ENCODE measurements around the gene TIMELESS.

The TIMELESS gene

DNA sequence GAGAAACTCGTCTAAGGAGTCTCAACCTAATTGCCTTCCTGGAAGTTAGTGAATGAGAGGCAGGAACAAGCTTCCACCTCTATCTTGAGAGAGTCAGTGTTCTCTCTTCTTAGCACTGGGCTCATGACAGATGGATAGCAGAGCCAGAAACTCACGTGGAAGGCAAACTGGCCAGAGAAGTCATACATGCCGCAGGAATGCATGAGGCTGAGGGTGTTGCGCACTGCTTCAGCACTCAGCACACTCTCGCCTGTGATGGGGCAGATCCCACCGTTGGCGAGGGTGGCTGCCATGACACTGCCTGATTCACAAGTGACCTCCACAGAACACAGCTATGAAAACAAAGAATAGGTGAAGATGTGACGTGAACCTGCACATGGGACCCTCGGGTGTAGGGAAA, 25.2 kb upstream of the TIMELESS start:
- TF ChIP-seq, protein P1, sequence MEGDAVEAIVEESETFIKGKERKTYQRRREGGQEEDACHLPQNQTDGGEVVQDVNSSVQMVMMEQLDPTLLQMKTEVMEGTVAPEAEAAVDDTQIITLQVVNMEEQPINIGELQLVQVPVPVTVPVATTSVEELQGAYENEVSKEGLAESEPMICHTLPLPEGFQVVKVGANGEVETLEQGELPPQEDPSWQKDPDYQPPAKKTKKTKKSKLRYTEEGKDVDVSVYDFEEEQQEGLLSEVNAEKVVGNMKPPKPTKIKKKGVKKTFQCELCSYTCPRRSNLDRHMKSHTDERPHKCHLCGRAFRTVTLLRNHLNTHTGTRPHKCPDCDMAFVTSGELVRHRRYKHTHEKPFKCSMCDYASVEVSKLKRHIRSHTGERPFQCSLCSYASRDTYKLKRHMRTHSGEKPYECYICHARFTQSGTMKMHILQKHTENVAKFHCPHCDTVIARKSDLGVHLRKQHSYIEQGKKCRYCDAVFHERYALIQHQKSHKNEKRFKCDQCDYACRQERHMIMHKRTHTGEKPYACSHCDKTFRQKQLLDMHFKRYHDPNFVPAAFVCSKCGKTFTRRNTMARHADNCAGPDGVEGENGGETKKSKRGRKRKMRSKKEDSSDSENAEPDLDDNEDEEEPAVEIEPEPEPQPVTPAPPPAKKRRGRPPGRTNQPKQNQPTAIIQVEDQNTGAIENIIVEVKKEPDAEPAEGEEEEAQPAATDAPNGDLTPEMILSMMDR (conservative IDR thresholded peaks at IDR 0.05; ENCODE audit: low read length) = no peak

DNA sequence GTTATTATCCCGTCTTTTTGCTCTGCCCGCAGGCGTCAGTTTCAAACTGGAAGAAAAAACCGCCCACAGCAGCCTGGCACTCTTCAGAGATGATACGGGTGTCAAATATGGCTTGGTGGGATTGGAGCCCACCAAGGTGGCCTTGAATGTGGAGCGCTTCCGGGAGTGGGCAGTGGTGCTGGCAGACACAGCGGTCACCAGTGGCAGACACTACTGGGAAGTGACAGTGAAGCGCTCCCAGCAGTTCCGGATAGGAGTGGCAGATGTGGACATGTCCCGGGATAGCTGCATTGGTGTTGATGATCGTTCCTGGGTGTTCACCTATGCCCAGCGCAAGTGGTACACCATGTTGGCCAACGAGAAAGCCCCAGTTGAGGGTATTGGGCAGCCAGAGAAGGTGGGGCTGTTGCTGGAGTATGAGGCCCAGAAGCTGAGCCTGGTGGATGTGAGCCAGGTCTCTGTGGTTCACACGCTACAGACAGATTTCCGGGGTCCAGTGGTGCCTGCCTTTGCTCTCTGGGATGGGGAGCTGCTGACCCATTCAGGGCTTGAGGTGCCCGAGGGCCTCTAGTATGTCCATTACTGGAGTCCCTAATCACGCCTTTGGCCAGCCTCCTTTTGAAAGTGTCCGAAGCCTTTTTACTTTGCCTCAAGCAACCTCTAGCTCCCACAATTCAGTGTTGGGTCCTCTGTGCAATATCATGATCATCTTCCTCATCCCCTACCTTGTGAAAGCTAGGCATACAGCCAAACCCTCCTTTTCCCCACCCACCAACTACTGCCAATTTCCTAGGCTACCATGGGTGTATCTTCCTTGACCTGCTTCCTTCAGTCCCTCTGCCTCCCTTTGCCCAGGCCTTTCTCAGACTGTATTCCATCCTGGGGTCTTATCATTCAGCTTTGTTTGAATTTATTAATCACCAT, 20.0 kb upstream of the TIMELESS start:
- DNase-seq (ENCODE audit: low read depth) = no peak
- H3K4me3 ChIP-seq (ENCODE audit: low read length) = peak overlapping the region; percentile 97
- TF ChIP-seq, protein P1 (conservative IDR thresholded peaks at IDR 0.05; ENCODE audit: low read length) = no peak

More for the DNA sequence above, 25.2 kb upstream of the TIMELESS start:
- H3K4me3 ChIP-seq (ENCODE audit: low read length) = no peak overlapping the region
- no peak for DNase-seq (ENCODE audit: low read depth)

DNA sequence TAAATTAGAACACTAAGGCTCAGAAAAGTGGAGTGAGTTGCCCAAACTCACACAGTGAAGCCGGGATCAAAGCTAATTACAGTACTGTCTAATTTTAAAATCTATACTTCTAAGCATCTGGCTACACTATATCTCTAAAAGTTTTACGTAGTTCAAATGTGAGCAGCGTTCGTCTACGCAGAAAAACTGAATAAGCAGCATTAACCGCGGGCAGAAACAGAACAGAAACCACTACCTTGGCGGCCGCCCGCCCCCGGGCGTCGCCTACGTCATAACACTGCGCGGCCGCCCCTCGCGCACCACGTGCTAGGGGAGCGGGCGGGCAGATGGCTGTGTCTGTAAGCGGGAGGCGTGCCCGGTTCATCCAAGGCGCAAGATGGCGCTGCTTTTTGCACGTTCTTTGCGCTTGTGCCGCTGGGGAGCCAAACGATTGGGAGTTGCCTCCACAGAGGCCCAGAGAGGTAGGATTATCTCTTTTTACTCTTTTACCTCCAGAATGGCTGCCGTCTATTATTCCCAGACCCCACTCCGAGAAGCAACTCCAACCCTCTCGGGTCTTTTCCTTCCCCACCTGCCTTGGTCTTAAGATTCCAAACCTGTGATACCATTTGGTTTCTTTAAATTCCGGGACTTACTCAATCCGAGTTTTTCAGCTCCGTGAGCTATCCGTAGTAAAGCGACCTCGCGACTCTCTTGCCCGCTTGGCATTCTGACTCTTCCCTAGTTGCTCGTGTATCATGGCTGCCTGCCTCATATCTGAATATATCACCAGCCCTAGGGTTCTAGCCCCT, 19.2 kb upstream of the TIMELESS start, which contains the start of gene SPRYD4:
SPRYD4 (plus strand) TSS at position 363 of the 791 bp plus-strand sequence; CDS start at position 377, 14 bp downstream.
- peak within 1 kb of the TSS; percentile 97 for H3K4me3 ChIP-seq (ENCODE audit: low read length)
- peak; percentile 90 for DNase-seq (ENCODE audit: low read depth)
- TF ChIP-seq, protein P1 (conservative IDR thresholded peaks at IDR 0.05; ENCODE audit: low read length) = peak; percentile 31

DNA sequence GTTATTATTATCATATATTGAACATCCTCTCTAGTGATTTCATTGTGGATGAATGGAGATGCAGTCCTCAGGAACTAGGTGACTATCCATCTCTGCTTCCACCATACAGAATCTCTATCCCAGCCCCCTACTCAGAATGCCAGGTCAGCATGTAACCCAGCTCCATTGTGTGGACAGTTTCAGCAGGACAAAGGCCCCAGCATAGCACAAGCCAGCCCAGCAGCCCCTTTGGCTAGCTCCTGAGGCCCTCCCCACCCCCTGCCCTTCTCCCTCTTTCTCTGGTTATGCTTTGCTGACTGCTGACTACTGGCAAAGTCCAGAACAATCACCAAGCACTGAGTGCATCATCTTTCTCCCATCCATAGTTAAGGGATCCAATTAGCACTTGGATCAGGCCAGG, 13.3 kb upstream of the TIMELESS start:
- no peak for DNase-seq (ENCODE audit: low read depth)
- TF ChIP-seq, protein P1 (conservative IDR thresholded peaks at IDR 0.05; ENCODE audit: low read length) = no peak

DNA sequence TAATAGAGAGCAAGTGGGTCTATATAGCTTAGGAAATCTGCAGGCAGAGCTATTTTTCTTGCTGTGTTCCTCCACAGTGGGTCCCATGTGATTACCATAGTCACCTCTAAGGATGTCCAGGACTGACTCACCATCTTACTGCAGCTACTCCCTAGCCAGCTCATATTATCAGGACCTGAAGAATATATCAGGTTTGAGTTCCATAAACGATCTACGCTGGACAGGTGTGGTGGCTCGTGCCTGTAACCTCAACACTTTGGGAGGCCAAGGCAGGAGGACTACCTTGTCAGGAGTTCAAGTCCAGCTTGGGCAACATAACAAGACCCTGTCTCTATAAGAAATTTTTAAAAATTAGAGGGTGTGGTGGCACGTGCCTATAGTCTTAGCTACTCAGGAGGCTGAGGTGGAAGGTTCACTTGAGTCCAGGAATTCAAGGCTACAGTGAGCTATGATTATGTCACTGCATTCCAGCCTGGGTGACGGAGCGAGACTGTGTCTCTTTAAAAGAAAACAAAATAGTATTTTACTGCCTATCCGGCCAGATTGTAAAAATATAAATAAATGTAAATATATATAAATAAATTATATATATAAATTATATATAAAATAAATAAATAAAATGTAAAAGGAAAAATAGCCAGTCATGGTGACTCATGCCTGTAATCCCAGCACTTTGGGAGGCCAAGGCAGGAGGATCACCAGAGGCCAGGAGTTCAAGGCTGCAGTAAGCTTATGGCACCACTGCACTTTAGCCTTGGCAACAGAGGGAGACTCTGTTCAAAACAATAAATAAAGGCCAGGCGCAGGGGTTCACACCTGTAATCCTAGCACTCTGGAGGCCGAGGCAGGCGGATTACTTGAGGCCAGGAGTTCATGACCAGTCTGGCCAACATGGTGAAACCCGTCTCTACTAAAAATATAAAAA, 12.3 kb upstream of the TIMELESS start:
- H3K4me3 ChIP-seq (ENCODE audit: low read length) = no peak overlapping the region
- TF ChIP-seq, protein P1 (conservative IDR thresholded peaks at IDR 0.05; ENCODE audit: low read length) = no peak
- DNase-seq (ENCODE audit: low read depth) = no peak

More for the DNA sequence above, 13.3 kb upstream of the TIMELESS start:
- H3K4me3 ChIP-seq (ENCODE audit: low read length) = no peak overlapping the region

DNA sequence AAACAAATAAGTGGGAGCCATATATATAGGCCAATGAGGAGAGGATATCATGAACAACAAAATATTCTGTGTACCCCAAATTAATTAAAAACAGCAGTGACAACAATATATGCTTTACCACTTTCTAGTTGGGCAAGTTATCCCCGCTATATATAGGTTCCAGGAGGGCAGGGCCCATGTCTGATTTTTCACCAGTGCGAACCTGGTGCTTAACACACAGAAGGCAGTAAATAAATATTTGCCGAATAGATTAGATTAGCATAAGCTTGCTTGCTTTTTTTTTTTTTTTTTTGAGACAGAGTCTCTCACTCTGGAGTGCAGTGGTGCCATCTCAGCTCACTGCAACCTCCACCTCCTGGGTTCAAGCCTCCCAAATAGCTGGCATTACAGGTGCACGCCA, 8.6 kb upstream of the TIMELESS start:
- no peak for DNase-seq (ENCODE audit: low read depth)
- TF ChIP-seq, protein P1 (conservative IDR thresholded peaks at IDR 0.05; ENCODE audit: low read length) = no peak
- H3K4me3 ChIP-seq (ENCODE audit: low read length) = no peak overlapping the region
